Frontal cortex (tissue), 4 donors: Measurements from ENCODE around the gene SSBP3. TPM values are rescaled to one million over a fixed set of nuclear protein-coding genes. Genes with fewer than 3 reads are reported as not detected.

Source experiments
- DNase-seq, 2 donors: peaks; one replicate each; pipeline ENCODE4 v3.0.0; 2012; ENCODE audit warnings: low spot score in 2 of 2
- FAIRE-seq: peaks from 2 replicates; lab custom pipeline; 2012; peaks lifted over from hg19 to GRCh38; lab: Jason Lieb, UNC
- total RNA-seq: library from RNA; depleted of rRNA; stranded (reverse); fragments of >200 nt; gene quantifications from one replicate; pipeline ENCODE4 v1.2.3, GENCODE V29; 2014
- donor health status: control.
- donor health status: control.
- donor health status: control.

Gene SSBP3
- total RNA-seq, 1 donor from 2014 or later = 39.1 TPM

GRCh38 chr1:54376430-54377039, 29.7 kb downstream of the SSBP3 start:
- DNase-seq = no peak
- no peak for FAIRE-seq

- FAIRE-seq (no peak), DNase-seq (no peak)
These were observed 30.3 kb downstream of the SSBP3 start for GRCh38 chr1:54375712-54376429.

- DNase-seq = no peak
- FAIRE-seq = no peak
These were observed 30.9 kb downstream of the SSBP3 start for GRCh38 chr1:54375298-54375697.

- FAIRE-seq (no peak), DNase-seq (no peak)
These were observed 31.4 kb downstream of the SSBP3 start for GRCh38 chr1:54374766-54375165.

- DNase-seq = no peak
- FAIRE-seq = no peak
These were observed 33.2 kb downstream of the SSBP3 start for GRCh38 chr1:54372978-54373377.

- FAIRE-seq = no peak
These were observed 34.3 kb downstream of the SSBP3 start for GRCh38 chr1:54371942-54372275.

GRCh38 chr1:54371038-54371941, 34.9 kb downstream of the SSBP3 start:
- FAIRE-seq (no peak), DNase-seq (no peak)

More at GRCh38 chr1:54371942-54372275, 34.3 kb downstream of the SSBP3 start:
- DNase-seq = no peak

- no peak for DNase-seq
- no peak for FAIRE-seq
These were observed 35.8 kb downstream of the SSBP3 start for GRCh38 chr1:54370287-54370989.

- FAIRE-seq = no peak
These were observed 38.6 kb downstream of the SSBP3 start for GRCh38 chr1:54367613-54368012.

GRCh38 chr1:54365847-54366246, 40.3 kb downstream of the SSBP3 start:
- FAIRE-seq (no peak), DNase-seq (no peak)

More at GRCh38 chr1:54367613-54368012, 38.6 kb downstream of the SSBP3 start:
- DNase-seq = no peak

- no peak for FAIRE-seq
- no peak for DNase-seq
These were observed 40.8 kb downstream of the SSBP3 start for GRCh38 chr1:54365398-54365797.

GRCh38 chr1:54364995-54365394, 41.2 kb downstream of the SSBP3 start:
- FAIRE-seq (no peak), DNase-seq (no peak)

- no peak for DNase-seq
- no peak for FAIRE-seq
These were observed 41.6 kb downstream of the SSBP3 start for GRCh38 chr1:54364582-54364981.

GRCh38 chr1:54363925-54364324, 42.3 kb downstream of the SSBP3 start:
- DNase-seq (no peak), FAIRE-seq (no peak)

GRCh38 chr1:54362881-54363340, 43.3 kb downstream of the SSBP3 start:
- no peak for FAIRE-seq
- DNase-seq = no peak

- DNase-seq (no peak), FAIRE-seq (no peak)
These were observed 44.9 kb downstream of the SSBP3 start for GRCh38 chr1:54361342-54361741.

GRCh38 chr1:54360165-54361005, 45.8 kb downstream of the SSBP3 start:
- FAIRE-seq (no peak), DNase-seq (no peak)

GRCh38 chr1:54359393-54360162, 46.6 kb downstream of the SSBP3 start:
- FAIRE-seq (no peak), DNase-seq (no peak)
